GM12878 (cell line): ENCODE measurements around the gene CREBRF. TPM values are rescaled to one million over a fixed set of nuclear protein-coding genes. Genes with fewer than 3 reads are reported as not detected.

Experiments
- ATAC-seq: fragments of 200-7000 bp; cut with Tn5 transposase; 3 replicates; pipeline ENCODE4 v1.9.1; 2020; ENCODE audit warnings: mild to moderate bottlenecking, moderate library complexity
- BruUV-seq: library from RNA; stranded (reverse); fragments of 400-500 nt; replicated peaks from 2 replicates; lab custom pipeline; 2021; lab: Mats Ljungman, UMichigan
- CTCF ChIA-PET: fragments of 300-600 bp; sonication (Branson Sonifier 250); formaldehyde crosslinking; extraction: SDS; loops from one replicate; lab custom pipeline; 2021; ENCODE audit warnings: inconsistent platforms; lab: Yijun Ruan, JAX
- POLR2A ChIA-PET: fragments of 350-600 bp; formaldehyde crosslinking; extraction: SDS; loops from one replicate; lab custom pipeline; 2021; ENCODE audit warnings: inconsistent platforms; lab: Charles Lee
- RAD21 ChIA-PET: fragments of 300-600 bp; sonication (Branson Sonifier 250); formaldehyde crosslinking; loops from one replicate; lab custom pipeline; 2023; ENCODE audit warnings: antibody characterized with exemption; ENCODE audit not compliant: unreplicated experiment; lab: Charles Lee
- SMC1A ChIA-PET: fragments of 300-600 bp; sonication (Branson Sonifier 250); formaldehyde crosslinking; loops from one replicate; lab custom pipeline; 2023; ENCODE audit not compliant: unreplicated experiment, uncharacterized antibody; lab: Charles Lee
- DNase-seq: peaks from one replicate; pipeline ENCODE4 v3.0.0-alpha.2; 2011; ENCODE audit warnings: low read depth, low spot score
- FAIRE-seq: peaks from 3 replicates; lab custom pipeline; 2011; peaks lifted over from hg19 to GRCh38; lab: Jason Lieb, UNC
- H2AFZ ChIP-seq: 2 replicates; pipeline ENCODE4 v1.6.0; 2011; ENCODE audit warnings: low read depth, low read length, control low read depth; ENCODE audit not compliant: control insufficient read depth
- H3K27ac ChIP-seq: 2 replicates; pipeline ENCODE4 v1.5.1; 2011; ENCODE audit warnings: control low read depth; ENCODE audit not compliant: control insufficient read depth, insufficient read depth
- H3K27me3 ChIP-seq, 2 experiments: replicated peaks in 1 of 2; 2 replicates each; pipeline versions ENCODE4 v1.6.0 to v1.6.1; 2011; ENCODE audit warnings: low read length in 1 of 2; ENCODE audit not compliant: control insufficient read depth in 2 of 2, insufficient read depth in 2 of 2
- H3K36me3 ChIP-seq, 2 experiments: 2 replicates each; pipeline ENCODE4 v1.5.1; 2011; ENCODE audit warnings: low read length in 1 of 2; ENCODE audit not compliant: control insufficient read depth in 2 of 2, insufficient read depth in 2 of 2
- H3K4me1 ChIP-seq: 2 replicates; pipeline ENCODE4 v1.6.1; 2011; ENCODE audit warnings: mild to moderate bottlenecking, low read length, moderate library complexity, mixed read lengths; ENCODE audit not compliant: control insufficient read depth, insufficient read depth
- H3K4me2 ChIP-seq: 2 replicates; pipeline ENCODE4 v1.6.0; 2011; ENCODE audit warnings: control low read depth; ENCODE audit not compliant: control insufficient read depth, insufficient read depth
- H3K4me3 ChIP-seq: fragments of 200-600 bp; sonication (generic); 2 replicates; pipeline ENCODE4 v1.5.1; 2016
- H3K79me2 ChIP-seq: 2 replicates; pipeline ENCODE4 v1.6.0; 2011; ENCODE audit warnings: low read length; ENCODE audit not compliant: control insufficient read depth, insufficient read depth
- H3K9ac ChIP-seq: 2 replicates; pipeline ENCODE4 v1.8.0; 2011; ENCODE audit warnings: low read length, control low read depth, mixed read lengths; ENCODE audit not compliant: control insufficient read depth, insufficient read depth
- H3K9me3 ChIP-seq: replicated peaks from 3 replicates; pipeline ENCODE4 v1.5.1; 2011; ENCODE audit warnings: mild to moderate bottlenecking, low read length; ENCODE audit not compliant: control insufficient read depth, insufficient read depth
- H4K20me1 ChIP-seq: 2 replicates; pipeline ENCODE4 v1.6.0; 2011; ENCODE audit not compliant: control insufficient read depth, insufficient read depth
- JUND ChIP-seq: IDR thresholded peaks from 2 replicates; pipeline ENCODE4 v1.6.1; 2012; ENCODE audit warnings: low read depth, mild to moderate bottlenecking, low read length, improper control_type of control experiment, moderate library complexity
- KAT2A ChIP-seq: conservative IDR thresholded peaks from 2 replicates; pipeline ENCODE4 v1.6.1; 2011; ENCODE audit warnings: low read depth, low read length; ENCODE audit not compliant: control insufficient read depth
- POLR2AphosphoS5 ChIP-seq: IDR thresholded peaks from 2 replicates; pipeline ENCODE4 v1.6.1; 2011; ENCODE audit warnings: mild to moderate bottlenecking, low read length, inconsistent platforms
- RAD21 ChIP-seq: IDR thresholded peaks from 2 replicates; pipeline ENCODE4 v1.6.1; 2011; ENCODE audit warnings: mild to moderate bottlenecking, low read depth, low read length, moderate library complexity; ENCODE audit not compliant: insufficient read depth
- SIX5 ChIP-seq: IDR thresholded peaks from 2 replicates; pipeline ENCODE4 v1.6.1; 2011; ENCODE audit warnings: mild to moderate bottlenecking, low read depth, low read length, moderate library complexity; ENCODE audit not compliant: severe bottlenecking
- ZNF207 ChIP-seq: fragments of 450-650 bp; IDR thresholded peaks from 2 replicates; pipeline ENCODE4 v1.6.1; 2014; ENCODE audit warnings: antibody characterized with exemption, mild to moderate bottlenecking, borderline replicate concordance
- ZNF384 ChIP-seq: IDR thresholded peaks from 2 replicates; pipeline ENCODE4 v1.6.1; 2012; ENCODE audit warnings: low read depth, mild to moderate bottlenecking, low read length, improper control_type of control experiment, borderline replicate concordance
- WGBS: methylation state at CpG from one replicate; pipeline ENCODE4 v1.1.6; 2016; ENCODE audit warnings: low lambda C conversion rate; ENCODE audit not compliant: insufficient replicate concordance, insufficient coverage; ENCODE audit errors: missing lambda C conversion rate; 5-methylcytosine and 5-hydroxymethylcytosine counted together
- in situ Hi-C: fragments of 300-500 bp; cut with MboI; formaldehyde crosslinking; loops from 9 replicates; pipeline ENCODE4 v1.14.3; 2018; ENCODE audit warnings: mixed read lengths
- intact Hi-C: fragments of 100-400 bp; cut with micrococcal nuclease; formaldehyde crosslinking; loops from one replicate; pipeline ENCODE4 v1.14.2; 2022; ENCODE audit not compliant: unreplicated experiment
- polyA plus RNA-seq, 11 experiments: library from polyadenylated mRNA; depleted of rRNA in 4 of 11; unstranded in 6 of 11; stranded (reverse) in 5 of 11; fragments of >200 nt; fragmentation: Nextera tagmentation in 4 of 11; fragmentation: Illumina TruSeq in 1 of 11; extraction: Ambion mirVana in 4 of 11; extraction: Trizol in 1 of 11; gene quantifications; 1 replicate in 1 of 11; 2 replicates in 10 of 11; pipeline versions ENCODE4 v1.2.1 to v1.2.3, GENCODE V29; 2011 to 2016; ENCODE audit warnings: inconsistent platforms in 2 of 11, missing spikeins in 2 of 11, low read depth in 1 of 11
- total RNA-seq, 4 experiments: library from RNA; depleted of rRNA in 3 of 4; stranded (reverse); fragments of >200 nt in 3 of 4; fragmentation: Illumina TruSeq in 1 of 4; extraction: Trizol in 1 of 4; gene quantifications; 2 replicates each; pipeline versions ENCODE4 v1.2.1 to v1.2.3, GENCODE V29; 2013 to 2021
- TF ChIP-seq, protein P1 (sequence below): IDR thresholded peaks from 2 replicates; pipeline ENCODE4 v1.6.1; 2012; ENCODE audit warnings: improper control_type of control experiment, low read depth, low read length; ENCODE audit not compliant: insufficient replicate concordance
- TF ChIP-seq, protein P2 (sequence below): IDR thresholded peaks from 2 replicates; pipeline ENCODE4 v1.6.1; 2012; ENCODE audit warnings: low read depth, low read length, improper control_type of control experiment

Gene CREBRF
- total and polyA plus RNA-seq, 10 of the 15 experiments (the other 5 are each of a cell fraction or from before 2014, with no cell fraction given): 1.2 to 12.7 (median 3.9) TPM

DNA sequence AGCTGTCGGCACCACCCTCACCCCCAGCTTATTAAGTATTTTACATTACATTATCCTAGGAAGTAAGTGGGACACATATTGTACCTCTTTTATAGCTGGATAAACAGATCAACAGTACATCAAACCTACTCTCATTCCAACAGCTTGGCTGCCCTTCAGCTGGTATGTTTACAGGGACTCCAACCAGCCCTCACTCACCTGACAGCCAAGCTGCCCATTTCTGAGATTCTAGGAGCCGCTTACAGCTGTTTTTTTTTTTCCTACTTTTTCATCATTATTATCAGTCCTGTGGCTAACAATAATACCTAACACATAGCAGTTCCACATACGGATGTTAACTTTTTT lies 13.4 kb upstream of the CREBRF start:
- no peaks in the 10 kb centered on the region for H3K9me3 ChIP-seq

More for the DNA sequence above, 13.4 kb upstream of the CREBRF start:
- no peak overlapping the region for H3K9ac ChIP-seq
- no peak overlapping the region for H3K27ac ChIP-seq
- WGBS: 97% methylated on average over 3 of the region's 3 CpGs
- no peak for FAIRE-seq
- no peak overlapping the region for H3K4me2 ChIP-seq
- TF ChIP-seq KAT2A: no peak
- TF ChIP-seq SIX5: no peak
- TF ChIP-seq POLR2AphosphoS5: no peak
- no peak for TF ChIP-seq JUND
- no peak for TF ChIP-seq ZNF207
- no peak for TF ChIP-seq RAD21
- TF ChIP-seq, protein P1, sequence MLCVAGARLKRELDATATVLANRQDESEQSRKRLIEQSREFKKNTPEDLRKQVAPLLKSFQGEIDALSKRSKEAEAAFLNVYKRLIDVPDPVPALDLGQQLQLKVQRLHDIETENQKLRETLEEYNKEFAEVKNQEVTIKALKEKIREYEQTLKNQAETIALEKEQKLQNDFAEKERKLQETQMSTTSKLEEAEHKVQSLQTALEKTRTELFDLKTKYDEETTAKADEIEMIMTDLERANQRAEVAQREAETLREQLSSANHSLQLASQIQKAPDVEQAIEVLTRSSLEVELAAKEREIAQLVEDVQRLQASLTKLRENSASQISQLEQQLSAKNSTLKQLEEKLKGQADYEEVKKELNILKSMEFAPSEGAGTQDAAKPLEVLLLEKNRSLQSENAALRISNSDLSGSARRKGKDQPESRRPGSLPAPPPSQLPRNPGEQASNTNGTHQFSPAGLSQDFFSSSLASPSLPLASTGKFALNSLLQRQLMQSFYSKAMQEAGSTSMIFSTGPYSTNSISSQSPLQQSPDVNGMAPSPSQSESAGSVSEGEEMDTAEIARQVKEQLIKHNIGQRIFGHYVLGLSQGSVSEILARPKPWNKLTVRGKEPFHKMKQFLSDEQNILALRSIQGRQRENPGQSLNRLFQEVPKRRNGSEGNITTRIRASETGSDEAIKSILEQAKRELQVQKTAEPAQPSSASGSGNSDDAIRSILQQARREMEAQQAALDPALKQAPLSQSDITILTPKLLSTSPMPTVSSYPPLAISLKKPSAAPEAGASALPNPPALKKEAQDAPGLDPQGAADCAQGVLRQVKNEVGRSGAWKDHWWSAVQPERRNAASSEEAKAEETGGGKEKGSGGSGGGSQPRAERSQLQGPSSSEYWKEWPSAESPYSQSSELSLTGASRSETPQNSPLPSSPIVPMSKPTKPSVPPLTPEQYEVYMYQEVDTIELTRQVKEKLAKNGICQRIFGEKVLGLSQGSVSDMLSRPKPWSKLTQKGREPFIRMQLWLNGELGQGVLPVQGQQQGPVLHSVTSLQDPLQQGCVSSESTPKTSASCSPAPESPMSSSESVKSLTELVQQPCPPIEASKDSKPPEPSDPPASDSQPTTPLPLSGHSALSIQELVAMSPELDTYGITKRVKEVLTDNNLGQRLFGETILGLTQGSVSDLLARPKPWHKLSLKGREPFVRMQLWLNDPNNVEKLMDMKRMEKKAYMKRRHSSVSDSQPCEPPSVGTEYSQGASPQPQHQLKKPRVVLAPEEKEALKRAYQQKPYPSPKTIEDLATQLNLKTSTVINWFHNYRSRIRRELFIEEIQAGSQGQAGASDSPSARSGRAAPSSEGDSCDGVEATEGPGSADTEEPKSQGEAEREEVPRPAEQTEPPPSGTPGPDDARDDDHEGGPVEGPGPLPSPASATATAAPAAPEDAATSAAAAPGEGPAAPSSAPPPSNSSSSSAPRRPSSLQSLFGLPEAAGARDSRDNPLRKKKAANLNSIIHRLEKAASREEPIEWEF: no peak
- TF ChIP-seq, protein P2, sequence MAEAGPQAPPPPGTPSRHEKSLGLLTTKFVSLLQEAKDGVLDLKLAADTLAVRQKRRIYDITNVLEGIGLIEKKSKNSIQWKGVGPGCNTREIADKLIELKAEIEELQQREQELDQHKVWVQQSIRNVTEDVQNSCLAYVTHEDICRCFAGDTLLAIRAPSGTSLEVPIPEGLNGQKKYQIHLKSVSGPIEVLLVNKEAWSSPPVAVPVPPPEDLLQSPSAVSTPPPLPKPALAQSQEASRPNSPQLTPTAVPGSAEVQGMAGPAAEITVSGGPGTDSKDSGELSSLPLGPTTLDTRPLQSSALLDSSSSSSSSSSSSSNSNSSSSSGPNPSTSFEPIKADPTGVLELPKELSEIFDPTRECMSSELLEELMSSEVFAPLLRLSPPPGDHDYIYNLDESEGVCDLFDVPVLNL: no peak
- no peak for TF ChIP-seq ZNF384
- TF ChIP-seq, all 136 proteins: peak for 0
- intact Hi-C loops (no loop called here), in situ Hi-C loops (no loop called here)
- DNase-seq (no peak), ATAC-seq (no peak)
- Histone ChIP-seq H3K27me3 (no peaks in the 10 kb centered on the region), H2AFZ (no peak overlapping the region), H3K4me1 (no peaks in the 10 kb centered on the region), H3K79me2 (no peaks in the 10 kb centered on the region; the same call in 1 of the 2 replicates), H4K20me1 (no peaks in the 10 kb centered on the region), H3K36me3 (no peaks in the 10 kb centered on the region), H3K4me3 (no peak overlapping the region)
- SMC1A ChIA-PET: interaction anchor here (0.7 to 1.6 kb wide), 2 partner anchors 11 to 23 kb away, joined by 3 to 11 read pairs; no protein-coding TSS in a partner anchor
- BruUV-seq: no TSS peak
- RAD21 ChIA-PET: no interaction called here
- POLR2A ChIA-PET: interaction anchor here (0.7 to 0.9 kb wide), 2 partner anchors 10 to 314 kb away, joined by 3 read pairs; no protein-coding TSS in a partner anchor
- CTCF ChIA-PET: interaction anchor here (1.0 kb wide), 1 partner anchor 83 kb away, joined by 5 read pairs; the partner anchor contains the start of gene RPL26L1
